ENCODE data around the gene AATK. TPM values are rescaled to one million over a fixed set of nuclear protein-coding genes. Genes with fewer than 3 reads are reported as not detected.
"Not testable (repeated sequence)": the region's sequence is repeated elsewhere in the genome, so short reads cannot be mapped to it uniquely, and the experiment has no call there.

Gene AATK
- total RNA-seq, 4 donors from 2014 or later, result 247 to 385 (median 322) TPM

DNA sequence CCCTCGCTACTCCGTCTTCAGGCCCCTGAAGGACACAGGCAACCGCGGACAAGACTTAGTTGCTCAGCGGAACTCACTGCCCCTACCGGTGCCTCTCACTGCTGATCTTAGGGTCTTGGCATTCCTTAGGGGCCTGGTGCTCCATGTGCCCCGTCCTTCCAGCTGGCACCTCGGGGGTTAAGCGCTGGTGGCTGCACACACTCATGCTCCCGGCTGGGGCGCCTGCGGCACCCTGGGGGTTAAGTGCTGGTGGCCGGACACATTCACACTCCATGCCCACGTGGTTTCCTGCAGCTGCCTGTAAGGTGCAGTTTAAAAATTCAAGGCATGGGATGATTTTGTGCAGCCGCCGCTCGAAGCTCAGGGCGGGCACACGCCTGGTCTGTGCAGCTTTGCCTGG lies 86.0 kb downstream of the AATK start:
- H3K27me3 ChIP-seq, result no peaks in the 10 kb centered on the region
- DNase-seq (ENCODE audit: low spot score in 2 of 2), result no peak
- H3K9me3 ChIP-seq, result no peaks in the 10 kb centered on the region
- peak overlapping the region in 1 of 4 donors; percentile 33 for H3K27ac ChIP-seq
- WGBS, 2 donors, result 50 to 54% methylated on average over 18 to 19 of the region's 19 CpGs
- H3K4me1 ChIP-seq, result peaks cover 0 to 59% (median 12%) of the 10 kb centered on the region in 4 donors
- peaks cover 0 to 28% (median 0%) of the 10 kb centered on the region in 3 donors for H3K36me3 ChIP-seq
- TF ChIP-seq EP300 (IDR thresholded peaks at IDR 0.05) (no peak), CTCF (IDR thresholded peaks at IDR 0.05) (no peak), POLR2A (IDR thresholded peaks at IDR 0.05) (no peak)
- H3K4me3 ChIP-seq, result no peak overlapping the region

DNA sequence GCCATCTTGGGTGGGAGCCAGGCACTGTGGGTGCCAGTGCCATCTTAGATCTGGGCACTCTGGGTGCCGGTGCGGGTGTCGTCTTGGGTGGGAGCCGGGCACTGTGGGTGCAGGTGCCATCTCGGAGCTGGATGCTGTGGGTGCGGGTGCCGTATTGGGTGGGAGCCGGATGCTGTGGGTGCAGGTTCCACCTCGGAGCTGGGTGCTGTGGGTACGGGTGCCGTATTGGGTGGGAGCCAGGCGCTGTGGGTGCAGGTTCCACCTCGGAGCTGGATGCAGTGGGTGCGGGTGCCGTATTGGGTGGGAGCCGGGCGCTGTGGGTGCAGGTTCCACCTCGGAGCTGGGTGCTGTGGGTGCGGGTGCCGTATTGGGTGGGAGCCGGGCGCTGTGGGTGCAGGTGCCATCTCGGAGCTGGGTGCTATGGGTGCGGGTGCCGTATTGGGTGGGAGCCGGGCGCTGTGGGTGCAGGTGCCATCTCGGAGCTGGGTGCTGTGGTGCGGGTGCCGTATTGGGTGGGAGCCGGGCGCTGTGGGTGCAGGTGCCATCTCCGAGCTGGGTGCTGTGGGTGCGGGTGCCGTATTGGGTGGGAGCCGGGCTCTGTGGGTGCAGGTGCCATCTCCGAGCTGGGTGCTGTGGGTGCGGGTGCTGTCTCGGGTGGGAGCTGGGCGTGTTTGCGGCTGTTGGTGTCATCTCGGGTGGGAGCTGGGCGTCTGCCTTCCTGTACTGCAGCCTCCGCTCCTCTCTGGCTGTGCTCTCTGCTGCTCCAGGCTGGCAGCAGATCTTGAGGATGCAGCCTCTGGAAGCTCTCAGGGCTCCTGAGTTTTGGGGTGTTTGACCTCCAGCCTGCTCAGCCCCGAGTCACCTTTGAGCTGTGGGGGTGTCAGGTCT lies 87.8 kb downstream of the AATK start:
- not testable (repeated sequence) for DNase-seq (ENCODE audit: low spot score in 2 of 2); H3K27ac ChIP-seq; H3K9me3 ChIP-seq; H3K4me3 ChIP-seq; H3K27me3 ChIP-seq
- 89 to 94% methylated on average over 40 to 45 of the region's 45 CpGs for WGBS, 2 donors
- Histone ChIP-seq H3K4me1 (peaks cover 0 to 43% (median 9%) of the 10 kb centered on the region in 4 donors), H3K36me3 (peaks cover 0 to 24% (median 0%) of the 10 kb centered on the region in 3 donors)

- no peak for DNase-seq (ENCODE audit: low spot score in 2 of 2)
- 65 to 69% methylated on average over 12 to 14 of the region's 14 CpGs for WGBS, 2 donors
- no peak for TF ChIP-seq POLR2A (IDR thresholded peaks at IDR 0.05)
- no peak for TF ChIP-seq EP300 (IDR thresholded peaks at IDR 0.05)
- no peak for TF ChIP-seq CTCF (IDR thresholded peaks at IDR 0.05)
These were observed 89.8 kb downstream of the AATK start for GRCh38 chr17:81076141-81076679.

GRCh38 chr17:81075307-81075706 lies 90.7 kb downstream of the AATK start:
- 77 to 82% methylated on average over 17 of the region's 17 CpGs for WGBS, 2 donors
- TF ChIP-seq EP300 (IDR thresholded peaks at IDR 0.05), result no peak
- TF ChIP-seq CTCF (IDR thresholded peaks at IDR 0.05), result no peak
- no peak for TF ChIP-seq POLR2A (IDR thresholded peaks at IDR 0.05)
- H3K36me3 ChIP-seq, result peaks cover 0 to 38% (median 0%) of the 10 kb centered on the region in 3 donors
- H3K4me3 ChIP-seq, result no peak overlapping the region
- no peak for DNase-seq (ENCODE audit: low spot score in 2 of 2)
- peaks cover 0 to 44% (median 0%) of the 10 kb centered on the region in 4 donors for H3K4me1 ChIP-seq
- H3K27ac ChIP-seq, result no peak overlapping the region
- H3K27me3 ChIP-seq, result no peaks in the 10 kb centered on the region
- no peaks in the 10 kb centered on the region for H3K9me3 ChIP-seq

More at GRCh38 chr17:81076141-81076679, 89.8 kb downstream of the AATK start:
- H3K36me3 ChIP-seq, result peaks cover 0 to 32% (median 0%) of the 10 kb centered on the region in 3 donors
- no peak overlapping the region for H3K4me3 ChIP-seq
- no peak overlapping the region for H3K27ac ChIP-seq
- H3K27me3 ChIP-seq, result no peaks in the 10 kb centered on the region
- H3K9me3 ChIP-seq, result no peaks in the 10 kb centered on the region
- H3K4me1 ChIP-seq, result peaks cover 0 to 37% (median 0%) of the 10 kb centered on the region in 4 donors

- Histone ChIP-seq H3K27ac (no peak overlapping the region), H3K9me3 (no peaks in the 10 kb centered on the region), H3K4me1 (peaks cover 0 to 44% (median 0%) of the 10 kb centered on the region in 4 donors), H3K4me3 (no peak overlapping the region), H3K36me3 (peaks cover 0 to 38% (median 0%) of the 10 kb centered on the region in 3 donors), H3K27me3 (no peaks in the 10 kb centered on the region)
- TF ChIP-seq EP300 (IDR thresholded peaks at IDR 0.05) (no peak), CTCF (IDR thresholded peaks at IDR 0.05) (no peak), POLR2A (IDR thresholded peaks at IDR 0.05) (no peak)
- 66 to 68% methylated on average over 8 of the region's 8 CpGs for WGBS, 2 donors
- no peak for DNase-seq (ENCODE audit: low spot score in 2 of 2)
These were observed 91.1 kb downstream of the AATK start for GRCh38 chr17:81074875-81075274.

Data from tibial nerve (tissue), 4 donors.